Spleen (tissue), 11 donors: ENCODE measurements around the gene TOR3A. TPM values are rescaled to one million over a fixed set of nuclear protein-coding genes. Genes with fewer than 3 reads are reported as not detected.
"Not testable (repeated sequence)": the region's sequence is repeated elsewhere in the genome, so short reads cannot be mapped to it uniquely, and the experiment has no call there.

Source experiments
- DNase-seq: peaks from one replicate; pipeline ENCODE4 v3.0.0-alpha.2; 2020
- H3K27ac ChIP-seq, 8 donors: fragments of 200-600 bp; sonication (generic) in 7 of 8; 1 replicate in 4 of 8; 2 replicates in 4 of 8; pipeline versions ENCODE4 v1.5.0 to v1.8.0; 2016 to 2021; ENCODE audit warnings: inconsistent platforms in 4 of 8, mild to moderate bottlenecking in 4 of 8, moderate library complexity in 1 of 8
- H3K27me3 ChIP-seq, 7 donors: fragments of 200-600 bp; sonication (generic) in 6 of 7; replicated peaks in 1 of 7; 1 replicate in 4 of 7; 2 replicates in 3 of 7; pipeline versions ENCODE4 v1.5.0 to v1.8.0; 2016 to 2021; ENCODE audit warnings: inconsistent platforms in 3 of 7, mild to moderate bottlenecking in 1 of 7
- H3K36me3 ChIP-seq, 6 donors: fragments of 200-600 bp; sonication (generic) in 5 of 6; 1 replicate in 4 of 6; 2 replicates in 2 of 6; pipeline versions ENCODE4 v1.5.0 to v1.8.0; 2016 to 2021; ENCODE audit warnings: inconsistent platforms in 2 of 6
- H3K4me1 ChIP-seq, 6 donors: fragments of 200-600 bp; sonication (generic) in 5 of 6; 1 replicate in 3 of 6; 2 replicates in 3 of 6; pipeline versions ENCODE4 v1.5.0 to v1.8.0; 2016 to 2021; ENCODE audit warnings: inconsistent platforms in 3 of 6
- H3K4me3 ChIP-seq, 8 donors: fragments of 200-600 bp; sonication (generic) in 7 of 8; 1 replicate in 4 of 8; 2 replicates in 4 of 8; pipeline versions ENCODE4 v1.5.0 to v1.8.0; 2016 to 2021; ENCODE audit warnings: inconsistent platforms in 4 of 8, mild to moderate bottlenecking in 4 of 8, moderate library complexity in 2 of 8
- H3K9me3 ChIP-seq, 8 donors: fragments of 200-600 bp; sonication (generic) in 7 of 8; 1 replicate in 4 of 8; 2 replicates in 4 of 8; pipeline versions ENCODE4 v1.5.0 to v1.8.0; 2016 to 2021; ENCODE audit warnings: inconsistent platforms in 4 of 8
- POLR2A ChIP-seq, 3 donors: fragments of 450-650 bp; IDR thresholded peaks; one replicate each; pipeline ENCODE4 v1.5.1; 2017; ENCODE audit warnings: antibody characterized with exemption in 3 of 3, mild to moderate bottlenecking in 1 of 3
- POLR2AphosphoS5 ChIP-seq, 3 donors: sonication (generic); formaldehyde crosslinking; IDR thresholded peaks; one replicate each; pipeline ENCODE4 v1.5.1; 2017; ENCODE audit warnings: antibody characterized with exemption in 3 of 3
- WGBS, 5 donors: extraction: QIAGEN DNeasy Blood & Tissue Kit in 3 of 5; methylation state at CpG; one replicate each; pipeline versions ENCODE4 v1.1.5 to v1.1.7; 2013 to 2018; 5-methylcytosine and 5-hydroxymethylcytosine counted together
- intact Hi-C: fragments of 100-400 bp; cut with DNase I; formaldehyde crosslinking; loops from one replicate; pipeline ENCODE4 v1.15.0; 2023; ENCODE audit warnings: low total_unique reads
- polyA plus RNA-seq, 3 donors: library from polyadenylated mRNA; stranded (reverse); fragments of 200-250 nt; gene quantifications; one replicate each; pipeline ENCODE4 v1.2.1, GENCODE V29; 2013
- total RNA-seq, 7 donors: library from RNA; depleted of rRNA in 3 of 7; stranded (reverse); fragments of >200 nt in 3 of 7; fragmentation: NEBNext Ultra II Directional in 4 of 7; extraction: Animal tissue kit (Norgen Biotek cat#: 25700) in 4 of 7; gene quantifications; one replicate each; pipeline versions ENCODE4 v1.1.0 to v1.2.1, GENCODE V29; 2016 to 2021
- TF ChIP-seq, protein P1 (sequence below), 11 experiments: fragments of 200-600 bp in 7 of 11; fragments of 450-650 bp in 4 of 11; sonication (generic) in 4 of 11; IDR thresholded peaks in 8 of 11; conservative IDR thresholded peaks in 3 of 11; 1 replicate in 7 of 11; 2 replicates in 4 of 11; pipeline versions ENCODE4 v1.4.0 to v1.8.0; 2016 to 2021; ENCODE audit warnings: antibody characterized with exemption in 11 of 11, inconsistent platforms in 4 of 11, mild to moderate bottlenecking in 1 of 11
- donor health status: healthy with polysubstance abuse.
- donor health status: DM: no; HTN: no; CAD: no; lungs with moderate emphysema.
- donor health status: DM: no; HTN: no; CAD: no.
- donor health status: Bipolar disorder and iron deficiency.
- donor health status: healthy.
- donor health status: DM: no; HTN: no; CAD: no.
- donor health status: DM: yes; HTN: yes; CAD: no.

The TOR3A gene
- total and polyA plus RNA-seq, 10 donors = 27.9 to 51.7 (median 42.0) TPM

GRCh38 chr1:179038528-179039281 is 43.2 kb upstream of the TOR3A start:
- intact Hi-C loops = no loop called here
- 33 to 53% (median 44%) methylated on average over 1 of the region's 1 CpG for WGBS, 5 donors

DNA sequence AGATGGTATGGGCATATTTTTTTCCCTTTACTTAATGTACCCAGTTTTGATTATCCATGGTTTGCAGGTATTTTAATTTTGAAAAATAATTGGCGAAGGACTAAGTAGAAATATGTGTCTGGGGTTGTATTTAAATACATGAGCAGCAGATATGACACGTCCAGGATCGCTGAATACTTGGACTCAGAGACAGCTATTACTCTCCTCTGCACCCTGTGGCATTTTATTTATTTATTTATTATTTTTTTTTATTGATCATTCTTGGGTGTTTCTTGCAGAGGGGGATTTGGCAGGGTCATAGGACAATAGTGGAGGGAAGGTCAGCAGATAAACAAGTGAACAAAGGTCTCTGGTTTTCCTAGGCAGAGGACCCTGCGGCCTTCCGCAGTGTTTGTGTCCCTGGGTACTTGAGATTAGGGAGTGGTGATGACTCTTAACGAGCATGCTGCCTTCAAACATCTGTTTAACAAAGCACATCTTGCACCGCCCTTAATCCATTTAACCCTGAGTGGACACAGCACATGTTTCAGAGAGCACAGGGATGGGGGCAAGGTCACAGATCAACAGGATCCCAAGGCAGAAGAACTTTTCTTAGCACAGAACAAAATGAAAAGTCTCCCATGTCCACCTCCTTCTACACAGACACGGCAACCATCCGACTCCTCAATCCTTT is 42.2 kb upstream of the TOR3A start:
- 77 to 86% (median 81%) methylated on average over 6 to 7 of the region's 9 CpGs for WGBS, 5 donors
- H3K9me3 ChIP-seq, H3K27me3 ChIP-seq, DNase-seq, intact Hi-C loops, H3K4me3 ChIP-seq, H3K27ac ChIP-seq: not testable (repeated sequence)
- peaks cover 11 to 57% (median 35%) of the 10 kb centered on the region in 6 donors for H3K4me1 ChIP-seq
- peaks cover 0 to 15% (median 0%) of the 10 kb centered on the region in 6 donors for H3K36me3 ChIP-seq

More at GRCh38 chr1:179038528-179039281, 43.2 kb upstream of the TOR3A start:
- no peak overlapping the region for H3K27ac ChIP-seq
- TF ChIP-seq POLR2AphosphoS5 (IDR thresholded peaks at IDR 0.05) (no peak), POLR2A (IDR thresholded peaks at IDR 0.05) (no peak)
- TF ChIP-seq, protein P1, sequence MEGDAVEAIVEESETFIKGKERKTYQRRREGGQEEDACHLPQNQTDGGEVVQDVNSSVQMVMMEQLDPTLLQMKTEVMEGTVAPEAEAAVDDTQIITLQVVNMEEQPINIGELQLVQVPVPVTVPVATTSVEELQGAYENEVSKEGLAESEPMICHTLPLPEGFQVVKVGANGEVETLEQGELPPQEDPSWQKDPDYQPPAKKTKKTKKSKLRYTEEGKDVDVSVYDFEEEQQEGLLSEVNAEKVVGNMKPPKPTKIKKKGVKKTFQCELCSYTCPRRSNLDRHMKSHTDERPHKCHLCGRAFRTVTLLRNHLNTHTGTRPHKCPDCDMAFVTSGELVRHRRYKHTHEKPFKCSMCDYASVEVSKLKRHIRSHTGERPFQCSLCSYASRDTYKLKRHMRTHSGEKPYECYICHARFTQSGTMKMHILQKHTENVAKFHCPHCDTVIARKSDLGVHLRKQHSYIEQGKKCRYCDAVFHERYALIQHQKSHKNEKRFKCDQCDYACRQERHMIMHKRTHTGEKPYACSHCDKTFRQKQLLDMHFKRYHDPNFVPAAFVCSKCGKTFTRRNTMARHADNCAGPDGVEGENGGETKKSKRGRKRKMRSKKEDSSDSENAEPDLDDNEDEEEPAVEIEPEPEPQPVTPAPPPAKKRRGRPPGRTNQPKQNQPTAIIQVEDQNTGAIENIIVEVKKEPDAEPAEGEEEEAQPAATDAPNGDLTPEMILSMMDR (IDR thresholded peaks at IDR 0.05 in 8 of 11, conservative IDR thresholded peaks at IDR 0.05 in 3 of 11) = no peak
- H3K9me3 ChIP-seq = no peaks in the 10 kb centered on the region
- no peak overlapping the region for H3K4me3 ChIP-seq
- peaks cover 20 to 67% (median 44%) of the 10 kb centered on the region in 6 donors for H3K4me1 ChIP-seq
- DNase-seq = no peak
- H3K27me3 ChIP-seq = no peaks in the 10 kb centered on the region
- peaks cover 0 to 6% (median 0%) of the 10 kb centered on the region in 6 donors for H3K36me3 ChIP-seq

GRCh38 chr1:179040175-179040551 is 41.7 kb upstream of the TOR3A start:
- H3K4me3 ChIP-seq, H3K9me3 ChIP-seq, H3K27me3 ChIP-seq, intact Hi-C loops, DNase-seq, H3K27ac ChIP-seq: not testable (repeated sequence)
- H3K36me3 ChIP-seq = peaks cover 0 to 17% (median 0%) of the 10 kb centered on the region in 6 donors
- WGBS, 5 donors = 76 to 93% (median 90%) methylated on average over 11 to 24 of the region's 27 CpGs
- H3K4me1 ChIP-seq = peaks cover 11 to 52% (median 30%) of the 10 kb centered on the region in 6 donors

DNA sequence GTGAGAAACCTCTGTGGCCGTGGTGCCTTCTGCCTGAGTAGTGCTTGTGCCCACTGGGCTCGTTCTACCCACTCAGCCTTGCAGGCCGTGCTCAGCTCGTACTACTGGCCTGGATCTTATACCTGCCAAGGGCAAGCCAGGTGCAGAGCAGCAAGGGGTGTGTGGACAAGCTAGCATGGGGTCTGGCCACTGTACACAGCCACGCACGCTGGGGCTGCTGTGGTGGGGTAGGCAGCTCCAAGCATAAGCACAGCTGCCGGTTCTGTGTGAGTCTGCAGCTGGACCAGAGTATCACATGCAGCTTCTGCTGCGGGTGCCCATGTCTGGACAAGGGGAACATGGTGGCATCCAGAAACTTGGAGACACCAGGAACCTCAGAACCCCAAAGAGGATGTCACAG is 39.8 kb upstream of the TOR3A start:
- no peak for DNase-seq
- 95 to 99% (median 97%) methylated on average over 6 to 8 of the region's 8 CpGs for WGBS, 5 donors
- Histone ChIP-seq H3K27me3 (no peaks in the 10 kb centered on the region), H3K27ac (no peak overlapping the region), H3K4me3 (no peak overlapping the region), H3K9me3 (no peaks in the 10 kb centered on the region), H3K4me1 (peaks cover 12 to 41% (median 22%) of the 10 kb centered on the region in 6 donors), H3K36me3 (peaks cover 0 to 17% (median 0%) of the 10 kb centered on the region in 6 donors)
- TF ChIP-seq POLR2A (IDR thresholded peaks at IDR 0.05) (no peak), POLR2AphosphoS5 (IDR thresholded peaks at IDR 0.05) (no peak)
- TF ChIP-seq, protein P1 (IDR thresholded peaks at IDR 0.05 in 8 of 11, conservative IDR thresholded peaks at IDR 0.05 in 3 of 11) = no peak
- intact Hi-C loops = no loop called here

- Histone ChIP-seq H3K36me3 (peaks cover 0 to 17% (median 0%) of the 10 kb centered on the region in 6 donors), H3K4me1 (peaks cover 13 to 41% (median 21%) of the 10 kb centered on the region in 6 donors), H3K27ac (no peak overlapping the region), H3K4me3 (no peak overlapping the region), H3K9me3 (no peaks in the 10 kb centered on the region), H3K27me3 (no peaks in the 10 kb centered on the region)
- DNase-seq = no peak
- TF ChIP-seq POLR2AphosphoS5 (IDR thresholded peaks at IDR 0.05) (no peak), POLR2A (IDR thresholded peaks at IDR 0.05) (no peak)
- TF ChIP-seq, protein P1 (IDR thresholded peaks at IDR 0.05 in 8 of 11, conservative IDR thresholded peaks at IDR 0.05 in 3 of 11) = no peak
- intact Hi-C loops = no loop called here
- WGBS, 5 donors = 84 to 99% (median 97%) methylated on average over 5 of the region's 5 CpGs
Measured at GRCh38 chr1:179042700-179043099, 39.2 kb upstream of the TOR3A start.
